ENCODE data around the gene DYNLT3. TPM values are rescaled to one million over a fixed set of nuclear protein-coding genes. Genes with fewer than 3 reads are reported as not detected.

DYNLT3 gene, protein sequence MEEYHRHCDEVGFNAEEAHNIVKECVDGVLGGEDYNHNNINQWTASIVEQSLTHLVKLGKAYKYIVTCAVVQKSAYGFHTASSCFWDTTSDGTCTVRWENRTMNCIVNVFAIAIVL
- 10.6 to 13.0 TPM (median 10.8 TPM) in 3 replicates for total RNA-seq

GRCh38 chrX:37846934-37847732, at the start of gene DYNLT3:
Gene DYNLT3 (minus strand): TSS chrX:37847571. CDS start chrX:37847510, 61 bp downstream.
- Mint-ChIP-seq H3K27me3 (ENCODE audit: low read depth) (no peaks in the 10 kb centered on the region), H3K4me1 (peaks cover 3% of the 10 kb centered on the region)

DNA sequence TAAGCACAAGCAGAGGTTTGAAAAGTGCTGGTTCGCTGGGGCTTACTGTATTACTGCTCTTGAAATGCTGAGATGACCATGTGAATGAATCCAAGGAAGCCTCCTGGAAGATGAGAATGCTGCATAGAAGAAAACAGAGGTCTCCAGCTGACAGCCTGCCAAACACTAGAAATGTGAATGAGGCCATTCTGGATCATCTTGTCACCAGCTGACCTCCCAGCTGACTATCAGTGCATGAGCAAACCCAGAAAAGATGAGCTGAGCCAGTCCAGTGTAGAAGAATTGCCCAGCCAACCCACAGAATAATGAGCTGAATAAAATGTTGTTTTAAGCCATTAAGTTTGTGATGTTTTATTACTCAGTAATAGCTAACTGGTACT, 49.1 kb upstream of the DYNLT3 start:
- H3K4me1 Mint-ChIP-seq, result no peaks in the 10 kb centered on the region
- no peak overlapping the region for H3K27ac Mint-ChIP-seq
- H3K36me3 Mint-ChIP-seq, result no peaks in the 10 kb centered on the region
- no peaks in the 10 kb centered on the region for H3K27me3 Mint-ChIP-seq (ENCODE audit: low read depth)
- DNase-seq (ENCODE audit: low spot score in 2 of 2, unreplicated experiment in 2 of 2), result no peak
- no peak overlapping the region for H3K4me3 Mint-ChIP-seq
- TF ChIP-seq CTCF (IDR thresholded peaks at IDR 0.05; ENCODE audit: unreplicated experiment), result no peak
- H3K9me3 Mint-ChIP-seq, result peaks cover 23% of the 10 kb centered on the region

More at GRCh38 chrX:37846934-37847732, at the start of gene DYNLT3:
- no peaks in the 10 kb centered on the region for H3K36me3 Mint-ChIP-seq
- H3K27ac Mint-ChIP-seq, result peak within 1 kb of the TSS; percentile 95
- no peak for TF ChIP-seq CTCF (IDR thresholded peaks at IDR 0.05; ENCODE audit: unreplicated experiment)
- H3K4me3 Mint-ChIP-seq, result peak within 1 kb of the TSS; percentile 80
- peaks cover 9% of the 10 kb centered on the region for H3K9me3 Mint-ChIP-seq
- peak; percentile 39 to 62 for DNase-seq (ENCODE audit: low spot score in 2 of 2, unreplicated experiment in 2 of 2)

GRCh38 chrX:37895795-37896510, 48.6 kb upstream of the DYNLT3 start:
- H3K27ac Mint-ChIP-seq, result no peak overlapping the region
- H3K4me3 Mint-ChIP-seq, result no peak overlapping the region
- no peaks in the 10 kb centered on the region for H3K27me3 Mint-ChIP-seq (ENCODE audit: low read depth)
- DNase-seq (ENCODE audit: low spot score in 2 of 2, unreplicated experiment in 2 of 2), result no peak
- no peaks in the 10 kb centered on the region for H3K36me3 Mint-ChIP-seq
- no peaks in the 10 kb centered on the region for H3K4me1 Mint-ChIP-seq
- no peak for TF ChIP-seq CTCF (IDR thresholded peaks at IDR 0.05; ENCODE audit: unreplicated experiment)
- peaks cover 25% of the 10 kb centered on the region for H3K9me3 Mint-ChIP-seq

- Mint-ChIP-seq H3K4me1 (no peaks in the 10 kb centered on the region), H3K36me3 (no peaks in the 10 kb centered on the region), H3K9me3 (peaks cover 24% of the 10 kb centered on the region), H3K27me3 (ENCODE audit: low read depth) (no peaks in the 10 kb centered on the region), H3K4me3 (no peak overlapping the region), H3K27ac (no peak overlapping the region)
- no peak for TF ChIP-seq CTCF (IDR thresholded peaks at IDR 0.05; ENCODE audit: unreplicated experiment)
- DNase-seq (ENCODE audit: low spot score in 2 of 2, unreplicated experiment in 2 of 2), result no peak
Measured at GRCh38 chrX:37894725-37895124, 47.4 kb upstream of the DYNLT3 start.

GRCh38 chrX:37888010-37888409, 40.6 kb upstream of the DYNLT3 start:
- TF ChIP-seq CTCF (IDR thresholded peaks at IDR 0.05; ENCODE audit: unreplicated experiment), result no peak
- no peaks in the 10 kb centered on the region for H3K27me3 Mint-ChIP-seq (ENCODE audit: low read depth)
- no peaks in the 10 kb centered on the region for H3K36me3 Mint-ChIP-seq
- no peak for DNase-seq (ENCODE audit: low spot score in 2 of 2, unreplicated experiment in 2 of 2)
- H3K4me1 Mint-ChIP-seq, result no peaks in the 10 kb centered on the region
- H3K9me3 Mint-ChIP-seq, result peaks cover 21% of the 10 kb centered on the region
- H3K4me3 Mint-ChIP-seq, result no peak overlapping the region
- no peak overlapping the region for H3K27ac Mint-ChIP-seq
